Mesendoderm (in vitro differentiated cells): ENCODE data around the gene CCBE1.

Source experiments
- DNase-seq: peaks from one replicate; pipeline ENCODE4 v3.0.0; 2013
- H2AK5ac ChIP-seq: 2 replicates; pipeline ENCODE4 v1.6.1; 2013; ENCODE audit warnings: low read length, inconsistent platforms
- H2BK120ac ChIP-seq: 2 replicates; pipeline ENCODE4 v1.6.1; 2013; ENCODE audit warnings: low read depth, mild to moderate bottlenecking, low read length, moderate library complexity, mixed read lengths
- H2BK15ac ChIP-seq: replicated peaks from 2 replicates; pipeline ENCODE4 v1.6.1; 2013; ENCODE audit warnings: low read depth, mild to moderate bottlenecking, moderate library complexity
- H2BK5ac ChIP-seq: 2 replicates; pipeline ENCODE4 v1.6.1; 2013; ENCODE audit warnings: low read length, inconsistent platforms
- H3K18ac ChIP-seq: 2 replicates; pipeline ENCODE4 v1.6.1; 2013; ENCODE audit warnings: mild to moderate bottlenecking, low read length, mixed read lengths
- H3K23ac ChIP-seq: one replicate; pipeline ENCODE4 v1.6.1; 2013; ENCODE audit warnings: low read length
- H3K27ac ChIP-seq: 2 replicates; pipeline ENCODE4 v1.5.1; 2013; ENCODE audit warnings: low read depth, mild to moderate bottlenecking, inconsistent platforms, low read length, moderate library complexity
- H3K27me3 ChIP-seq: 2 replicates; pipeline ENCODE4 v1.6.1; 2013; ENCODE audit warnings: low read length, control low read depth, mild to moderate bottlenecking, inconsistent platforms; ENCODE audit not compliant: insufficient read depth, poor library complexity
- H3K36me3 ChIP-seq: 2 replicates; pipeline ENCODE4 v1.6.1; 2013; ENCODE audit warnings: low read length, inconsistent platforms; ENCODE audit not compliant: control insufficient read depth, insufficient read depth
- H3K4ac ChIP-seq: one replicate; pipeline ENCODE4 v1.6.1; 2013; ENCODE audit warnings: low read depth, mild to moderate bottlenecking, low read length, moderate library complexity
- H3K4me1 ChIP-seq: 2 replicates; pipeline ENCODE4 v1.6.1; 2013; ENCODE audit warnings: low read depth, low read length, inconsistent platforms; ENCODE audit not compliant: control insufficient read depth
- H3K4me2 ChIP-seq: 2 replicates; pipeline ENCODE4 v1.6.1; 2013; ENCODE audit warnings: low read length
- H3K4me3 ChIP-seq: 2 replicates; pipeline ENCODE4 v1.5.1; 2013; ENCODE audit warnings: mild to moderate bottlenecking, low read length
- H3K56ac ChIP-seq: one replicate; pipeline ENCODE4 v1.6.1; 2013; ENCODE audit warnings: low read length
- H3K79me1 ChIP-seq: 2 replicates; pipeline ENCODE4 v1.6.1; 2013; ENCODE audit warnings: low read length, inconsistent platforms
- H3K79me2 ChIP-seq: 2 replicates; pipeline ENCODE4 v1.6.1; 2013; ENCODE audit warnings: mild to moderate bottlenecking, low read length; ENCODE audit not compliant: control insufficient read depth, insufficient read depth
- H3K9ac ChIP-seq: 2 replicates; pipeline ENCODE4 v1.6.1; 2013; ENCODE audit warnings: low read length, inconsistent platforms
- H4K5ac ChIP-seq: one replicate; pipeline ENCODE4 v1.6.1; 2013; ENCODE audit warnings: low read length
- H4K8ac ChIP-seq: one replicate; pipeline ENCODE4 v1.6.1; 2013; ENCODE audit warnings: low read depth, mild to moderate bottlenecking, control low read depth, low read length, moderate library complexity
- WGBS: extraction: QIAGEN DNeasy Blood & Tissue Kit; methylation state at CpG from one replicate; pipeline ENCODE4 v1.1.7; 2013; ENCODE audit warnings: low lambda C conversion rate, missing lambda C conversion rate; ENCODE audit not compliant: insufficient coverage; ENCODE audit errors: extremely low coverage; 5-methylcytosine and 5-hydroxymethylcytosine counted together

CCBE1 gene

GRCh38 chr18:59426855-59427254, 270.4 kb downstream of the CCBE1 start:
- Histone ChIP-seq H3K27ac (no peak overlapping the region), H3K56ac (no peak overlapping the region), H3K79me1 (no peaks in the 10 kb centered on the region), H3K4me2 (no peak overlapping the region), H3K18ac (no peak overlapping the region), H3K4me1 (no peaks in the 10 kb centered on the region), H2BK15ac (no peak overlapping the region), H3K9ac (no peak overlapping the region), H3K4ac (no peak overlapping the region), H4K8ac (no peak overlapping the region), H3K36me3 (no peaks in the 10 kb centered on the region), H3K79me2 (no peaks in the 10 kb centered on the region), H3K4me3 (no peak overlapping the region), H4K5ac (no peak overlapping the region), H3K27me3 (no peaks in the 10 kb centered on the region), H3K23ac (no peak overlapping the region), H2BK120ac (no peak overlapping the region), H2AK5ac (no peak overlapping the region), H2BK5ac (no peak overlapping the region)
- no CpG with 5 or more reads among the region's 2 CpGs for WGBS
- DNase-seq, result no peak

DNA sequence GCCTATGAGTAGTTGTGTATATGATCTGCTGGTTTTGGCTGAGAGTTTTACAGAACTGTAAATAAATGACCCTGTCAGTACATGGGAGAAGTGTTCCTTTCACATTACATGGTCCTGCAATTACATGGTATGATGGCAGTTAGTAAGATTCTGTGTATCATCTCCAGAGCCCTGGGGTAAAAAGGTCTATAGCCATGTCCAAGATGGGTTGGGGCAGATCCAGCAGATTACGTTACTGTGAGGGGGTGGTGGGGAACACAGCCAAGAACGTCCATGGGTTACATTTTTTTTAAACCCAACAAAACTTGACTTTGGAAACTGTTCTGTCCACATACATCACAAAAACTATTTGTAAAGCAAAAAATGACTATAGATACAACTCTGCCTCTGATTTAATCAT, 274.0 kb downstream of the CCBE1 start:
- no peak overlapping the region for H3K4me3 ChIP-seq
- no peak overlapping the region for H3K18ac ChIP-seq
- H3K4ac ChIP-seq, result no peak overlapping the region
- H3K27me3 ChIP-seq, result no peaks in the 10 kb centered on the region
- no peaks in the 10 kb centered on the region for H3K79me2 ChIP-seq
- H3K79me1 ChIP-seq, result no peaks in the 10 kb centered on the region
- H3K56ac ChIP-seq, result no peak overlapping the region
- no peak overlapping the region for H2AK5ac ChIP-seq
- no peak overlapping the region for H4K8ac ChIP-seq
- H3K4me2 ChIP-seq, result no peak overlapping the region
- no peak overlapping the region for H2BK120ac ChIP-seq
- no CpG with 5 or more reads among the region's 2 CpGs for WGBS
- H3K27ac ChIP-seq, result no peak overlapping the region
- H3K36me3 ChIP-seq, result no peaks in the 10 kb centered on the region
- no peak for DNase-seq
- no peak overlapping the region for H4K5ac ChIP-seq
- no peak overlapping the region for H3K23ac ChIP-seq
- no peaks in the 10 kb centered on the region for H3K4me1 ChIP-seq
- no peak overlapping the region for H2BK15ac ChIP-seq
- H3K9ac ChIP-seq, result no peak overlapping the region
- no peak overlapping the region for H2BK5ac ChIP-seq

- H3K18ac ChIP-seq, result no peak overlapping the region
- H3K36me3 ChIP-seq, result no peaks in the 10 kb centered on the region
- H3K4ac ChIP-seq, result no peak overlapping the region
- no peaks in the 10 kb centered on the region for H3K4me1 ChIP-seq
- no peak overlapping the region for H3K4me2 ChIP-seq
- H4K8ac ChIP-seq, result no peak overlapping the region
- H2BK120ac ChIP-seq, result no peak overlapping the region
- no peak for DNase-seq
- no peak overlapping the region for H3K9ac ChIP-seq
- WGBS, result no CpG with 5 or more reads among the region's 4 CpGs
- no peak overlapping the region for H3K23ac ChIP-seq
- no peak overlapping the region for H2BK5ac ChIP-seq
- H3K79me1 ChIP-seq, result no peaks in the 10 kb centered on the region
- no peak overlapping the region for H3K4me3 ChIP-seq
- H2BK15ac ChIP-seq, result no peak overlapping the region
- H4K5ac ChIP-seq, result no peak overlapping the region
- H3K27ac ChIP-seq, result no peak overlapping the region
- H3K27me3 ChIP-seq, result no peaks in the 10 kb centered on the region
- no peak overlapping the region for H2AK5ac ChIP-seq
- H3K79me2 ChIP-seq, result no peaks in the 10 kb centered on the region
- no peak overlapping the region for H3K56ac ChIP-seq
These were observed 277.0 kb downstream of the CCBE1 start for GRCh38 chr18:59420244-59420643.

DNA sequence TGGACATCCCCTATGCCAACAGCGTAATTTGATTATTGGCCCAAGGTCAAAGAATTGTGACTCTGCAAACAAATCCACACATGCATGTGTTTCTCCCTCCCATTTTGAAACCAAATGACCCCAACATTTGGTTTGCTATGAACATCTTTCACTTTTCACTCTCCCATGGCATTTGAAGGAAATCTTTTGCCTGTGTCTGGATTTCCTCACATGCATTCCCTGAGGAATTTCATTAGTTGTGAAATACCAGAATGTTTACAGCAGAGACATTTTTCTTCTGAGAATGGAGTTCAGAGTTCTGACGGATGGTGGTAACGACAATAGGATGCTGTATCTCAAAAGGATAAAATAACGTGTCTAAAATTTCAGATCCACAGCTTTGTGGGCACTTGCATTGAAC, 277.8 kb downstream of the CCBE1 start:
- Histone ChIP-seq H3K4me3 (no peak overlapping the region), H3K27me3 (no peaks in the 10 kb centered on the region), H2BK5ac (no peak overlapping the region), H3K4me1 (no peaks in the 10 kb centered on the region), H3K56ac (no peak overlapping the region), H3K27ac (no peak overlapping the region), H3K79me1 (no peaks in the 10 kb centered on the region), H3K79me2 (no peaks in the 10 kb centered on the region), H3K4me2 (no peak overlapping the region), H4K5ac (no peak overlapping the region), H3K23ac (no peak overlapping the region), H2BK15ac (no peak overlapping the region), H2BK120ac (no peak overlapping the region), H3K18ac (no peak overlapping the region), H3K36me3 (no peaks in the 10 kb centered on the region), H2AK5ac (no peak overlapping the region), H4K8ac (no peak overlapping the region), H3K4ac (no peak overlapping the region), H3K9ac (no peak overlapping the region)
- DNase-seq, result no peak
- no CpG with 5 or more reads among the region's 4 CpGs for WGBS

GRCh38 chr18:59416818-59417217, 280.4 kb downstream of the CCBE1 start:
- Histone ChIP-seq H2BK15ac (no peak overlapping the region), H3K9ac (no peak overlapping the region), H3K79me1 (no peaks in the 10 kb centered on the region), H4K5ac (no peak overlapping the region), H2BK5ac (no peak overlapping the region), H3K27ac (peak overlapping the region; percentile 39), H3K4me3 (no peak overlapping the region), H3K56ac (no peak overlapping the region), H4K8ac (peak overlapping the region; percentile 86), H3K18ac (peak overlapping the region; percentile 75), H3K27me3 (no peaks in the 10 kb centered on the region), H3K4ac (peak overlapping the region; percentile 36), H2BK120ac (peak overlapping the region; percentile 90), H3K79me2 (no peaks in the 10 kb centered on the region), H3K4me1 (no peaks in the 10 kb centered on the region), H2AK5ac (no peak overlapping the region), H3K36me3 (no peaks in the 10 kb centered on the region), H3K23ac (no peak overlapping the region), H3K4me2 (no peak overlapping the region)
- peak; percentile 37 for DNase-seq
- WGBS, result no CpG with 5 or more reads among the region's 1 CpG

- Histone ChIP-seq H3K4ac (no peak overlapping the region), H3K18ac (no peak overlapping the region), H3K56ac (peak overlapping the region; percentile 60), H2BK120ac (no peak overlapping the region), H2BK15ac (no peak overlapping the region), H3K4me3 (no peak overlapping the region), H4K5ac (no peak overlapping the region), H3K27me3 (no peaks in the 10 kb centered on the region), H3K4me2 (no peak overlapping the region), H3K23ac (peak overlapping the region; percentile 24), H4K8ac (no peak overlapping the region), H2BK5ac (no peak overlapping the region), H2AK5ac (no peak overlapping the region), H3K79me2 (no peaks in the 10 kb centered on the region), H3K36me3 (no peaks in the 10 kb centered on the region), H3K27ac (no peak overlapping the region), H3K4me1 (no peaks in the 10 kb centered on the region), H3K9ac (no peak overlapping the region), H3K79me1 (no peaks in the 10 kb centered on the region)
- DNase-seq, result no peak
- no CpG with 5 or more reads among the region's 8 CpGs for WGBS
These were observed 283.0 kb downstream of the CCBE1 start for GRCh38 chr18:59414111-59414653.
